ENCODE measurements around the gene PCDHGB5.
A peak's percentile ranks its signal among the peaks of the same experiment; 100 is the strongest.
"Not testable (repeated sequence)": the region's sequence is repeated elsewhere in the genome, so short reads cannot be mapped to it uniquely, and the experiment has no call there.

PCDHGB5 gene

GRCh38 chr5:141397756-141398551, at the start of gene PCDHGB5:
TSS of gene PCDHGB5 (plus strand) at chr5:141397947. CDS start at chr5:141398128, 181 bp downstream.
- DNase-seq, result peak; percentile 34

- no peak for DNase-seq
These were observed 47.7 kb upstream of the PCDHGB5 start, which contains the start of gene PCDHGB1 for GRCh38 chr5:141349917-141350619. TSS of gene PCDHGB1 (plus strand) at chr5:141350099. CDS start at chr5:141350261, 162 bp downstream.

GRCh38 chr5:141351591-141351990, 46.2 kb upstream of the PCDHGB5 start:
- no peak for DNase-seq

- no peak for DNase-seq
These were observed 42.8 kb upstream of the PCDHGB5 start, which contains the start of gene PCDHGA4 for GRCh38 chr5:141354900-141355469. TSS of gene PCDHGA4 (plus strand) at chr5:141355021. CDS start at chr5:141355108, 87 bp downstream.

- DNase-seq, result no peak
These were observed 42.1 kb upstream of the PCDHGB5 start for GRCh38 chr5:141355641-141356040.

- DNase-seq, result no peak
These were observed 41.6 kb upstream of the PCDHGB5 start for GRCh38 chr5:141356133-141356532.

- DNase-seq, result no peak
These were observed 40.8 kb upstream of the PCDHGB5 start for GRCh38 chr5:141356950-141357349.

GRCh38 chr5:141359790-141360426, 37.8 kb upstream of the PCDHGB5 start, which contains the start of gene PCDHGB2:
TSS of gene PCDHGB2 (plus strand) at chr5:141359994. CDS start at chr5:141360136, 142 bp downstream.
- no peak for DNase-seq

- no peak for DNase-seq
These were observed 37.1 kb upstream of the PCDHGB5 start for GRCh38 chr5:141360685-141361084.

- no peak for DNase-seq
These were observed 35.0 kb upstream of the PCDHGB5 start for GRCh38 chr5:141362719-141363118.

- peak; percentile 8 for DNase-seq
These were observed 33.6 kb upstream of the PCDHGB5 start, which contains the start of gene PCDHGA5 for GRCh38 chr5:141363952-141364660. TSS of gene PCDHGA5 (plus strand) at chr5:141364162. CDS start at chr5:141364331, 169 bp downstream.

- DNase-seq, result no peak
These were observed 31.5 kb upstream of the PCDHGB5 start for GRCh38 chr5:141366016-141366896.

GRCh38 chr5:141369994-141370848, 27.5 kb upstream of the PCDHGB5 start, which contains the start of gene PCDHGB3:
TSS of gene PCDHGB3 (plus strand) at chr5:141370242. CDS start at chr5:141370395, 153 bp downstream.
- DNase-seq, result peak; percentile 3

- no peak for DNase-seq
These were observed 25.9 kb upstream of the PCDHGB5 start for GRCh38 chr5:141371572-141372475.

GRCh38 chr5:141373673-141374317, 24.0 kb upstream of the PCDHGB5 start, which contains the start of gene PCDHGA6:
TSS of gene PCDHGA6 (plus strand) at chr5:141373891. CDS start at chr5:141374084, 193 bp downstream.
- peak; percentile 37 for DNase-seq

- no peak for DNase-seq
These were observed 23.1 kb upstream of the PCDHGB5 start for GRCh38 chr5:141374627-141375026.

- DNase-seq, result not testable (repeated sequence)
These were observed 22.1 kb upstream of the PCDHGB5 start for GRCh38 chr5:141375444-141376155.

Measured in eye (tissue), 1 donor.